GM21390 (cell line): Measurements from ENCODE around the gene VPS26B.
"Not testable (repeated sequence)": the region's sequence is repeated elsewhere in the genome, so short reads cannot be mapped to it uniquely, and the experiment has no call there.

Source experiments
- ATAC-seq: cut with Tn5 transposase; IDR thresholded peaks from one replicate; pipeline ENCODE4 v1.9.1; 2021; ENCODE audit not compliant: unreplicated experiment

The VPS26B gene

DNA sequence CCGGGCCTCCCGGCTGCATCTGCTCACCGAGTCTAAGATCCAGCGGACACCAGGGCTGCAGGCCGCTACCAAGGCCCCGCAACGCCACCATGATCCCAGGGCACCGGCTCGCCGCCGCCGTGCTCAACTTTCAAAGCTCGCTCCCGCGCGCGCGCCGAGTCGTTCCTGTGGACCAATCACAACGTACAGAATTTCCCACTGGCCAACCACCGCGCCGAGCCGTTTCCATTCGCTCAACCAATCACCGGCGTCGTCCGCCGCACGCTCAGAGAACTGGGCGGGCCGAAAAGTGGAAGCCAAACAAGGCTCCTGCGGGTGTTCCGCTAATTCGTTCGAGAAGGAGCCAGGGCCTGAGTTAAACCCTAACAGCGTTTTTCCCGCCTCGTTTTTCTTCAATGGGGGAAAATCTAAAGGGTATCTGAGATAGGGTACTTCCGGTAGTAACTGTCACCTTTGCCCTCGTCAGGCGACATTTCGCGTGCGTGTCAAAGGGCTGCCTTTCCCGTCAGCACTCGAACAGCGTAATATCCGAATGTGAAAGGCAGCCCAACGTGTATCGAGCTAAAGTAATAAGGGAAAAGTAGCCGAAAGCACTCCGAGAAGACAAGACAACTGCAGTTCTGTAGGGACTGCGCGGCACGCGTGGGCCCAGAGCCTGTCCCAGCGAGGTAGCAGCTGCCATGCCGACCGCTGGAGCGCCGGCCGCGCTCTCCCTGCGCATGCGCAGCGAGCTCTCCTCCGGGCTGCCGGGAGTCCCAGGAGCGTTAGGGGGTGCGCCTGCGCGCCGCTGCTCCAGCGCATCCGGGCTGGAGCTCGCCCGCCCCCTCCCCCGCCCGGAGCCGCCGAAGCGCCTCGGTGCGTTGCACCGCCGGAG is at the start of gene VPS26B, which contains the start of gene NCAPD3:
Gene VPS26B, plus strand, starts transcription at position 836 of the 874 bp plus-strand sequence. CDS start 452 bp downstream, outside the sequence.
Gene NCAPD3, minus strand, starts transcription at position 132 of the 874 bp plus-strand sequence. Its CDS starts 41 bp downstream, at position 91.
- ATAC-seq: peak; percentile 69

DNA sequence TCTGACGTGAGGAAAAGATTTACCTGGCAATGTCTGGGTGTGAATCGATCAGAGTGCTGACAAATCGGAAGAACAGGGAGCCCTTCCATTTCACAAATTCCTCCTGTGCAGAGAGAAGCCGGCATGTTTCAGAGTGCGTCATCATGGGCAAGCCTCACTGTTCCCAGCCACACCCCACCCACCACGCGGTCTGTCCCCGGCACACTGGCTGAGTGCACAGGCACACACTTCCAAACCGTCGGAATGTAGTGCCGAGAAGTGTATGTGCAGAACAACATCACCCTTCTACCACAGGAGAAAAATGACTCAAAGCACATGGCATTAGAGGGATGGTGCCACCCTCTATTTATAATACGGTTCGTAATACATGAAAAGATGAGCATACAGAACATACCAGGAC is 48.2 kb upstream of the VPS26B start:
- ATAC-seq: no peak

DNA sequence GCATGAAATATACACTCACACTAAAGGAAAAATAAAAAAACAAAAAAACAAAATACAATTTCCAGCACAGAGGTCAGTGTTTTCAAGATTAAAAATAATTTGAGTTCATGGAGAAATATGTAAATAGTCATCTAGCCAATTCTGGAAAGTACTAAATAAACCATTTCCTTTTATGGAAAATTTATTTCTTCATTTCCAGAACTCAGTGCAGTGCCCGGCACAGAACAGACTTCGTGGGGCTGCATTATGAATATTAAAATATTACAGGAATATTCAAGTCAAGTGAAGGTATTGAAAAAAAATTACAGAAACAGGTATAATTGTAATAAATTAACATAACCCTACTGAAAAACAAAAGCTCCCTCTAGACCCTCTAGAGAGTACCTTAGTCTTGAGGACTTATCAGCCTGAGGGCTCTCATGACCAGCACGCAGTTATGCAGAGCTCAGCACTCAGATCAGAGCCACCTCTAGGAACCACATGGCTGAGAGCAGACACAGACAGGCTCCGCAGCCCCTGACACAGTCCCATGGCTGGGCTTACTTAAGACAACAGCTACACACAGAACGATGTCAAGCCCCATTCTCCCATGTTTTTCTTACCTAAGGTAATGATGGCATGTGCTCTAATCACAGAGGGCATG is 46.3 kb upstream of the VPS26B start:
- no peak for ATAC-seq

DNA sequence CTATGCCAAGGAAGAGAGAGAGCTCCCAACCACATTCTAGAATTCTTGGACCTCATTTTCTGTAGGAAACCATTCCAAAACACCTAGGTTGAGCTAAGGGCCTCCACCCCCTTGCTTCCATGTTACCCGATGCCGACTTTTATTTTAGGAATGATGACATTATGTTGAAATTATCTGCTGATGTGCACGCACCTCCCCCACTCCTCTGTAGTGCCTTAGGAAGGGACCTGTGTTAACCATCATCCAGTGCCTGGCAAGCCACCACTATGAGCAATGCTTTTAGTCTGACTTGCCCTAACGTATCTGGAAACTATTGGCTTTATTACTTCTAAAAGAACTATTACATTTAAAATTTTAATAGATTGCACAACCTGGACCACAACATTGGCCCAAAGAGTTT is 42.8 kb upstream of the VPS26B start:
- ATAC-seq: no peak

DNA sequence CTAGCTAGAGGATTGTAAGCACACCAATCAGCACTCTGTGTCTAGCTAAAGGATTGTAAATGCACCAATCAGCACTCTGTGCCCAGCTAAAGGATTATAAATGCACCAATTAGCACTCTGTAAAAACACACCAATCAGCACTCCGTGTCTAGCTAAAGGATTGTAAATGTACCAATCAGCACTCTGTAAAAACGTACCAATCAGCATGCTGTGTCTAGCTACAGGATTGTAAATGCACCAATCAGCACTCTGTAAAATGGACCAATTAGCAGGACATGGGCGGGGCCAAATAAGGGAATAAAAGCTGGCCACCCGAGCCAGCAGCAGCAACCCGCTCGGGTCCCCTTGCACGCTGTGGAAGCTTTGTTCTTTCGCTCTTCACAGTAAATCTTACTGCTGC is 36.4 kb upstream of the VPS26B start:
- not testable (repeated sequence) for ATAC-seq

DNA sequence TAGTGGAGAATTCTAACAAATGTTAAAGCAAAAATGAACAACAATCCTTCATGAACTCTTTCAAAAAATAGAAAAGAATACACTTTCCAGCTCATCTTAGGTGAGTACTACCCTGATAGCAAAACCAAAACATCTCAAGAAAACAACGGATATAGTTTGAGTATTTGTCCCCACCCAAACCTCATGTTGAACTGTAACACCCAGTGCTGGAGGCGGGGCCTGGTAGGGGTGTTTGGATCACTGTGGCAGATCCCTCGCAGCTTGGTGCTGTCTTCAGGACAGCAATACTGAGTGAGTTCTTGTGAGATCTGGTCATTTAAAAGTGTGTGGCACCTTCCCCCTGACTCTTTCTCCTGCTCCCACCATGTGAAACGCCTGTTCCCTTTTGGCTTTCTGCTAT is 27.7 kb upstream of the VPS26B start:
- no peak for ATAC-seq

DNA sequence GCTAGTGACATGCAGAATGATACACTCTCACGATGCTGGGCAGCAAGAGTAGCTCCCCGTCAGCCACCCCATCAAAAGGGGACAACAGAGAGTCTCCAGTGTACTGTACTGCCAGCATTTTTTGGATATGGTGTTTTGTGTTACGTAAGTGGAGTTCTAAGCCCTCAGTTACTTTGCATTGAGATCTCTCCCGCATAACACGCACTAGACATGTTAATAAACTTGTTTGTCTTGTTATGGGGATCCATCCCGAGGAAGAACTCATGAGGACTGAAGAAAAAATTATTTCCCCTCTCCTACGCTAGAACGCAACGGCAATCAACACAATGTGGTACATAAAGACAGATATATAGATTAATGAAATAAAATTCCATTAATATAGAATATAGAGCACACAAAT is 24.9 kb upstream of the VPS26B start:
- no peak for ATAC-seq

DNA sequence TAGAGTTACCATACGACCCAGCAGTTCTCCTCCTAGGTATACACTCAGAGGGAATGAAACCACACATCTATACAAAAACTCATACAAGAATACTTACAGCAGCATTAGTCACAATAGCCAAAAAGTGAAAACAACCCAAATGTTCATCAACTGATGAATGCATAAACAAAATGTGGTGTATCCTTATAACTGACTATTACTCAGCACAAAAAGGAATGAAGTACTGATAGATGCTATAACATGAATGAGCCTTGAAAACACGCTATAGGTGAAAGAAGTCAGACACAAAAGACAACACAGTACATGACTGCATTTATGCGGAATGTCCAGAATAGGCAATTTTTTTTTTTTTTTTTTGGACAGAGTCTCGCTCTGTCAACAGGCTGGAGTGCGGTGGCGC is 23.8 kb upstream of the VPS26B start:
- no peak for ATAC-seq

DNA sequence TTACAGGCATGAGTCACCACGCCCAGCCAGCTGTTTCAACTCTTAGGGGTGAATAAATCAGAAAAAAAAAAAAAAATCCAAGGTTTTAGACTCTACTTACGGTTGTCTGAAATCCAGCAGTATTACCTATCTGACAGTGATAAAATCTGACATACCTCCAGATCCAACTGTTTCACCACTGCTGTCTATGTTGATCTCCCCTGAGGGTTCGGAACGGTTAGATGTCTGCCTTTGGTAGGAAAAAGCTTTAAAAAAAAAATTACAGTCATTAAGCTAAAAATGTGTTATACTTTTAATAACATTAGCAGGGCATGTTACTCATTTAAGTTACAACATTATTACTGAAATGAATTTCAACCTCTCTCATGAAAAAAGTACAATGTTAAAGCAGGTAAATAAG is 21.8 kb upstream of the VPS26B start:
- ATAC-seq: no peak

DNA sequence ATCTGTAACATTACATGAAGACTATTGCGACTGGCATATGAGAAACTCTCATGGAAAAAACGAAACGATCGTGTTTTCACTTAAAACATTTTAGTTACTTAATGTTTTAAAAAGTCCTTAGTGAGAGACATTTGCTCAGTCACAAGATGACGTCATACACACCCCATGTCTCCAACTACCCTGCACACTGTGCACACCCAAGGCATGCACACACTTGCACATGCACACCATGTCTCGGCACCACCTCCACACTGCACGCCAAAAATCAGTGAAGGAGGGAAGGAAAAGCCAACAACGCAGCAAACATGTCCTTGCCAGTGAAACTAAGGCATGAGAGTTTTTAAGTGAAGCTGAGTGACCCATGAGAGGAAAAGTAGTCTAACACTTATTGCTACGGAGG is 18.7 kb upstream of the VPS26B start:
- no peak for ATAC-seq

DNA sequence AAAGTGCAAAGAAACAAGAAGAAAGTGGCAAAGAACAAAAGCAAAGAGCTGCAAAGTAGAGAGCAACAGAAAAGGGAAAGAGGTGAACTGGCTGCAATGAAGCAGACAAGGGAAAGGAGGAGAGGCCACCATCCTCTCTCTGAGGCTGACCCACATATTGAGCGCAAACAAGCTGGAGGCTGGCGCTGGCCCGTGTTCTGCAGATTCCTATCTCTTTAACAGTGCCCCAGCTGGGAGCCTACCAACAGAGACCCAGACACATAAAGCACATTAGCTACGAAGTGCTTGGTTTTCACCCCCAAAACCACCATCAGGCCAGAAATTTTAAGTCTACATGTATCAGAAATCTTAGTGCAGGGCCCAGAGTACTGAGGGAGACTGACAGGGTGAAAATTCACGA is 18.3 kb upstream of the VPS26B start:
- no peak for ATAC-seq

DNA sequence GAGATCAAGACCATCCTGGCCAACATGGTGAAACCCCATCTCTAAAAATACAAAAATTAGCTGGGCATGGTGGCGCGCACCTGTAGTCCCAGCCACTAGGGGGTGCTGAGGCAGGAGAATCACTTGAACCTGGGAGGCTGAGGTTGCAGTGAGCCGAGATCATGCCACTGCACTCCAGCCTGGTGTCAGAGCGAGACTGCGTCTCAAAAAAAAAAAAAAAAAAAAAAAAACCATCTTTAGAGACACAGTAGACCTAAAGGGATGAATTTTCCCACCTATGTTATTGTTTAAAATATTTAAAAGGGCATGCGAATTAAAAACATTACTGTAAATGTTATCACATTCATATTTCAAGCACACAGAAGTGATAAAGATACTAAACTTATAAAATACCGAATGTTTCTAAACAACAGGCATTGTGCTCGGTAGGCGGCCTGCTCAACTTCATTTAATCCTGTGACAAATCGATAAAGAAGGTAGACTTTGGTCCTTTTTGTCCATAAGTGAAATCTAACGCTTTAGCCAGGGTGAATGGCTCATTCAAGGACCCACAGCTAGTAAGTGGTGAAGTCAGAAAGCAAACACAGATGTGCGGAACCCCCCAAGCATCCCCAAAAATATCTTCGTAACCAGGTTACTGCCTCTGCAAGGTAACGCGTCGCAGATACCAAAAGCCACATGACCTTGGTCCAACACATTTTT is 16.8 kb upstream of the VPS26B start:
- ATAC-seq: no peak

DNA sequence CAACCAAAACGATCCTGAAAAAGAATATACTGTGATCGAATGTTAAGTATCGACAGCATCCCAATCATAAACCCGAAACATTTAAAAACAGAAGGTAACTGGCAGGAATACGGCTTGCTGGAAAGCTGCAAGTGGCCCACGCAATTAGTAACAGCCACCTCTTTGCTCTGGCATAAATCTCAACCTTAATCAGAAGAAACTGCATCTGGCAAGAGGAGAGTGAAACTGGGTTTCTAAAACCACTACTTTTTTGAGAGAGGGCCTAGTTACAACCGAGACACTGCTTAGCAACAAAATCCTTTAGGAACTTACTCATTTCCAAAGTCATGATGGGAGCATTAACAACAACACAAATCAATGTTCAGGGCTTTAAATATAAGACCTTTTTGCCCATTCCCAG is 8.6 kb upstream of the VPS26B start:
- ATAC-seq: no peak

DNA sequence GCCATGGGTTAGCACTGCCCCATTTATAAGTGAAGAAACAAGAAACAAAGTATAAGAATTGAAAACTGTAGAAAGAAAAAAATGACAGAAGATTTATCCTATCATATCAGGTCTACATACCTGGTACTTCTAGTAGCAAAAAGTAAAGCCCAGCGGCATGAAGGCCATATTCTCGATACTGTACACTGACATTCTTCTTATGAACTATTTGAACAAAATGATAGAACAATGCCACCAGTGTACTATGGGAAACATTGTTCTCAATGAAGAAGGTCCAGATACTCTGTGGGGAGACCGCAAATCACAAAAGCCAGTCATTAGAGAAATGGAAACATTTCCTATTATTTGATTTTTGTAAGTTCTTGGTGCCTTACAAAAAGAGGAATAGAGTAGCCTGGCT is 7.7 kb upstream of the VPS26B start:
- no peak for ATAC-seq

DNA sequence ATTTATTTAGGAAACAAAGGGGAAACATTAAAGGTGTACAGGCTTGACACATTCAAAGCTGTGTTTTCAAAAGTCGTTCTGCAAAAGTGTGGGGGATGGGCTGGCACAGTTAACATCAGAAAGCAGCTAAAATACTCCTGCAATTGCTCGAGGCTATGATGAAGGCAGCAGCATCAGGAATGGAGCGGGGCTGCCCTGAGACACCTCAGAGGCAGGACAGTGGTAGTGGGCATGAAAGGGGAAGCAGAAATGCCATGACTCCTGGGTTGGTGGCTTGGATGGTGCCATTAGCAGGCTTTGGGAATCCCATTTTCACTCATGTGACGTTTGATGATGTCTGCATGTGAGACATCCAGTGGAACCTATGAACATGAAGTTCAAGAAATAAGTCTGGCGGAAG is 1.4 kb upstream of the VPS26B start:
- ATAC-seq: no peak

DNA sequence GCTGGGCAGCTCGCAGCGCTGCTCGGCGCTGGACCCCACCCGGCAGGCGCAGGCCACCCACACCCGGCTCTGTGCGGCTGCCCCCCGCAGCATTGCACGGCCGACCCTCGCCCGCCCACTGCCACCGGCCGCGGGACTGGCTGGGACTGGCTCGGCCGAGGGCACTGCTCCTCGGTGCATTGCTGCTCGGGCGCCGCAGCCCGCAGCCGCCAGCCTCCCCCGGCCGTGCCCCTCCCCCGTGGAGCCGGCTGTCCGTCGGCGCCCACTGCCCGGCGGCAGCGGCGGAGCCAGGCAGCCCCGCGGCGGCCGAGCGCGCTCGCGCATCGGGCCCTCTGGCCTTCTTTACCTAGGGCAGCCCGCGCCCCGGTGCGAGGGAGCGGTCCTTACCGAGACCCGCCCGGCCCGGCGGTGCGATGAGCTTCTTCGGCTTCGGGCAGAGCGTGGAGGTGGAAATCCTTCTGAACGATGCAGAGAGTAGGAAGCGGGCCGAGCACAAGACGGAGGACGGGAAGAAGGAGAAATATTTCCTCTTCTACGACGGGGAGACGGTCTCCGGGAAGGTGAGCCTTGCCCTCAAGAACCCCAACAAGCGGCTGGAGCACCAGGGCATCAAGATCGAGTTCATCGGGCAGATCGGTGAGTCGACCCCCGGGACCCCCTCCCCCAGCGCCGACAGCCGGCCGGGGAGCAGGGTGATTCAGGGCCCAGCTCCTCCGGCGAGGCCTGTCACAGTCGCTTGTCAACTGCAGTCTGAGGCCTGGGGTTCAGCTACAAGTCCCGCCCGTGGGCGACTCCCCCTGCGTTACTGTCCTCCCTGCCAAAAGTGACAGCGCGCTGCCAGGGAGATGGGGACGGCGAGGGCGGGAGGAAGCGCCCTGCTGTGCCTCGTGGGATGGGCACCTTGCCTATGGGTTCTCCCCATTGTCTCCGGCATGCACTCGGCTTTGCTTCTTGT is 516 bp downstream of the VPS26B start:
- peak; percentile 17 for ATAC-seq

DNA sequence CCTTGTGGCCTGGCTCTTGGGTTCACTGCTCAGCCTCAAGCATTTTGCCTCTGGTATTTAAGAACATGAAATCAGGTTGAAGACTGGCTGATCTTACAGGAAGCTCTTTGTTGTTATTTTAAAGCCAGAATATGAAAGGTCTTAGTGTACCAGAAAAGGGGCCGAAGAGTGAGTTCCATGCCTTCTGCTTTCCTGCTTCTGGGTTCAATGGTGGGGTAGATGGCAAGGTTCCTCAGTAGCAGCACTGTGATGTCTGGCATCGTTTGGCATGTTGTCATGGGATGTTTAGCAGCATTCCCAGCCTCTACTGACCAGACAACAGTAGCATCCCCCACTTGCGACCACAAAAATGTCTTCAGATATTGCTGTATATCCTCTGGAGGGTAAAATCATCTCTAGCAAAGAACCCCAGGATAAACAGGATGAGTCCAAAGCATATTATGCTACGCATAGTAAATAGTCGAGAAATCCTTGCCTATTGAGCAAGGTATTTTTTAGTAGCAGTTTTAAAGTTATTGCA is 2.4 kb downstream of the VPS26B start:
- no peak for ATAC-seq

DNA sequence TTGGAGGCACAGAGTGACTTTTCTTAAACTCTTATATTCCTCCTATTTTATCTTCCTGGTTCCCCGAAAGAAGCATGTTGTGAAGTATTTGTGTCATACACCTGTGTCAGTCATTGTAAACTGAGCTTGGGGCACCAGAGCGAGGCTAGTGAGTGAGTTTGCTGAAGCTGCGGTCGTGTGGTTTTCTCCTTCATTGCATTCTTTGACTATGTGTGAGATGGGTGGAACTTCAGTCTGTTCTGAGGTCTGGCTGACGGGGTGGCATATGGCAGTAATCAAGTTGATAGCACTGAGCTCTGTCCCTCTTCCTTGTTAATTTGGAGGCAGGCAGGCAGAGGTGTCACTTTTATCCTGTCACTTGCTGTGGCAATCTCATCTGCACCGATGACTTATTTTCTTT is 4.2 kb downstream of the VPS26B start:
- ATAC-seq: peak; percentile 53

DNA sequence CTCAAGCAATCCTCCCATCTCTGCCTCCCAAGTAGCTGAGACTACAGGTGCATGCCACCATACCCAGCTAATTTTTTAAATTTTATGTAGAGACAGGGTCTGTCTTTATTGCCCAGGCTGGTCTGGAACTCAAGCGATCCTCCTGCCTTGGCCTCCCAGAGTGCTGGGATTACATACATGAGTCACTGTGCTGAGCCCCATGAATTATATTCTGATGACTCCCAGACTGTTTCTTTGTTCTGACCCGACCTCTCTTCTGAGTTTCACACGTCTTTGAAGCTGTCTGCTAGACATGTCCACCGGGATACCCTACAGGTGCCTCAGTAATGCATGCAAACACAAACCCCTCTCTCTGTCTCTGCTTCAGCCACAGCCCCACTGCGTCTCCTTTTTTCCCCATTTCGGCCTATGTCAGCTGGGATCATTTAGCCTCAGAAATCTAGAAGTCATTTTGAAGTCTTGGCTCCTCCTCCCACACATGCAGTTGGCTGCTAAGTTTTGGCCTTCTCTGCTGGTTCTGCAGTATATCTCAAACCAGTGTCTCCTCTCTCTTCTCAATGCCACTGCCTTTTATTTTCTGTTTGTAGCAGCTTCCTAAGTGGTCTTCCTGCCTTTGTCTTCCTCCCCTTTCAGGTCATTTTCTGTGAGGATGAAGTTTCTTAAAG is 4.8 kb downstream of the VPS26B start:
- ATAC-seq: no peak

DNA sequence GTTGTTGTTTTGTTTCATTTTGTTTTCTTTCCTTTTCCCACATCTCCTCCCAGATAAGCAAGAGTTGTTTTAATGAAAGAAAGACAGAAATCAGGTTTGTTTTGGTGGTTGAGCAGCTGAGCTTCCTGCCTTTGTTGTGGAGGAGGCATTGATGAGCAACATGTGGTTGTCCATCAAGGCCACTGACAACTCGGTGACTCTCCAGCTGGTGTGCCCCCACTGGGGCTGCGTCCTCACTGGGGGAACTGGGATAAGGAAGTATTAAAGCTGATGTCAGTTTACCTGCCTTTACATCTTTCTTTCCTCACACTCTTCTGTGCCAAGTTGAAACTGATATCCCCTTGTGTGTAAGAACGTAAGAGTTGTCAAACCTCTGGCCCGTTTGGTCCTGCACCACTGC is 5.9 kb downstream of the VPS26B start:
- no peak for ATAC-seq
